Measurements from ENCODE around the gene KIAA1671. TPM values are rescaled to one million over a fixed set of nuclear protein-coding genes. Genes with fewer than 3 reads are reported as not detected.

The KIAA1671 gene
- total RNA-seq, 4 donors from 2014 or later: 14.2 to 34.2 (median 22.6) TPM

DNA sequence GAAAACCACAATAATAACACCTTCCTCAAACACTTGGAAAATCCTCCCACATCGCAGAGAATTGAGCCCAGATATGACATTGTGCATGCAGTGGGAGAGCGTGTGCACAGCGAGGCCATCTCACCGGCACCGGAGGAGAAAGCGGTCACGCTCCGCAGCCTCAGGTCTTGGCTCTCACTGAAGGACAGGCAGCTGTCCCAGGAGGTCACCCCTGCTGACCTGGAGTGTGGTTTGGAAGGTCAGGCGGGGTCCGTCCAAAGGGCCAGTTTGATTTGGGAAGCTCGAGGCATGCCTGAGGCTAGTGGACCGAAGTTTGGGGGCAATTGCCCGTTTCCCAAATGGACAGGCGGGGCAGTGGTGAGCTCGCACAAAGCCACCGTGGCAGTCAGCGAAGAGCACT, 86.7 kb downstream of the KIAA1671 start:
- intact Hi-C loops (cut with DNase I): no loop called here
- H3K27me3 ChIP-seq: no peaks in the 10 kb centered on the region
- peaks cover 6 to 32% (median 22%) of the 10 kb centered on the region in 4 donors for H3K36me3 ChIP-seq
- no peak overlapping the region for H3K27ac ChIP-seq (replicated peaks in 1 of 4)
- peaks cover under 1 to 5% (median 4%) of the 10 kb centered on the region in 4 donors for H3K4me1 ChIP-seq
- H3K9me3 ChIP-seq: no peaks in the 10 kb centered on the region
- TF ChIP-seq, protein P1, sequence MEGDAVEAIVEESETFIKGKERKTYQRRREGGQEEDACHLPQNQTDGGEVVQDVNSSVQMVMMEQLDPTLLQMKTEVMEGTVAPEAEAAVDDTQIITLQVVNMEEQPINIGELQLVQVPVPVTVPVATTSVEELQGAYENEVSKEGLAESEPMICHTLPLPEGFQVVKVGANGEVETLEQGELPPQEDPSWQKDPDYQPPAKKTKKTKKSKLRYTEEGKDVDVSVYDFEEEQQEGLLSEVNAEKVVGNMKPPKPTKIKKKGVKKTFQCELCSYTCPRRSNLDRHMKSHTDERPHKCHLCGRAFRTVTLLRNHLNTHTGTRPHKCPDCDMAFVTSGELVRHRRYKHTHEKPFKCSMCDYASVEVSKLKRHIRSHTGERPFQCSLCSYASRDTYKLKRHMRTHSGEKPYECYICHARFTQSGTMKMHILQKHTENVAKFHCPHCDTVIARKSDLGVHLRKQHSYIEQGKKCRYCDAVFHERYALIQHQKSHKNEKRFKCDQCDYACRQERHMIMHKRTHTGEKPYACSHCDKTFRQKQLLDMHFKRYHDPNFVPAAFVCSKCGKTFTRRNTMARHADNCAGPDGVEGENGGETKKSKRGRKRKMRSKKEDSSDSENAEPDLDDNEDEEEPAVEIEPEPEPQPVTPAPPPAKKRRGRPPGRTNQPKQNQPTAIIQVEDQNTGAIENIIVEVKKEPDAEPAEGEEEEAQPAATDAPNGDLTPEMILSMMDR (IDR thresholded peaks at IDR 0.05): no peak
- TF ChIP-seq EP300 (IDR thresholded peaks at IDR 0.05) (no peak), POLR2A (IDR thresholded peaks at IDR 0.05; ENCODE audit: low read depth) (no peak)
- no peak for DNase-seq (ENCODE audit: extremely low spot score)
- no peak overlapping the region for H3K4me3 ChIP-seq
- WGBS: 95% methylated on average over 11 of the region's 17 CpGs

DNA sequence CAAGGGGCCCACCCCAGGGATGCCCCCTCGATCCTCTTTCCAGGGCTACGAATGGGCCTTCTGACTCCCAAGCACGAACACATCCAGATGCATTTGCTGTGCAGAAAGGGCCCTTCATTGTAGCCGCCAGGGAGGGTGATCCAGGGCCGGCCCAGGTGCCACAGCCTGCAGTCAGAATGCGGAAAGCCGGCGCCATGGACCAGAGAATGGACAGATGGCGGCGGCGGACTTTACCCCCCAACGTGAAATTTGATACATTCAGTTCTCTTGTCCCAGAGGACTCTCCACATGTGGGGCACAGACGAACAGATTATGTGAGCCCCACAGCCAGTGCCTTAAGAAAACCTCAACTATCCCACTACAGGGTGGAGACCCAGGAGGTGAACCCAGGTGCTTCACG, 87.2 kb downstream of the KIAA1671 start:
- Histone ChIP-seq H3K4me3 (no peak overlapping the region), H3K36me3 (peaks cover 6 to 30% (median 22%) of the 10 kb centered on the region in 4 donors), H3K27me3 (no peaks in the 10 kb centered on the region), H3K4me1 (peaks cover 5 to 10% (median 9%) of the 10 kb centered on the region in 4 donors), H3K27ac (replicated peaks in 1 of 4) (no peak overlapping the region), H3K9me3 (no peaks in the 10 kb centered on the region)
- TF ChIP-seq POLR2A (IDR thresholded peaks at IDR 0.05; ENCODE audit: low read depth): no peak
- TF ChIP-seq EP300 (IDR thresholded peaks at IDR 0.05): no peak
- TF ChIP-seq, protein P1 (IDR thresholded peaks at IDR 0.05): no peak
- no peak for TF ChIP-seq POLR2AphosphoS5 (IDR thresholded peaks at IDR 0.05)
- DNase-seq (ENCODE audit: extremely low spot score): no peak
- 87% methylated on average over 5 of the region's 14 CpGs for WGBS
- intact Hi-C loops (cut with DNase I): no loop called here

DNA sequence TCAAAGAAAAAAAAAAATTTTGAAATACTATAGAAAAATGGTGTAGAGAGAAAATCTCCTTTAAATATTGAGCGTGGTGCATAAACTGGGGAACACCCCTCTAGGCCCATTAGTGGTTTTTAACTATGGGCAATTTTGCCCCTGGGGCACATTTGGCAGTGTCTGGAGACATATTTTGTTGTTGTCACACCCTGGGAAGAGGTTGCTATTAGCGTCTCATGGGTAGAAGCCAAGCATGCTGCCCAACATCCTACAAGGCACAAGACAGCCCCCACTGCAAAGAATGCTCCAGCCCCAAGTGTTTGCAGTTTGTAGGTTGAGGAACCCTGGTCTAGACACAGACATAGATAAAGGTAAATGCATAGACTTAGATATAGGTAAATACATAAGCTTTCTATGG, 92.6 kb downstream of the KIAA1671 start:
- Histone ChIP-seq H3K4me1 (peaks cover 5 to 25% (median 13%) of the 10 kb centered on the region in 4 donors), H3K27me3 (no peaks in the 10 kb centered on the region), H3K4me3 (no peak overlapping the region), H3K36me3 (peaks cover 0 to 18% (median 11%) of the 10 kb centered on the region in 4 donors), H3K27ac (replicated peaks in 1 of 4) (no peak overlapping the region), H3K9me3 (no peaks in the 10 kb centered on the region)
- intact Hi-C loops (cut with DNase I): no loop called here
- no peak for TF ChIP-seq EP300 (IDR thresholded peaks at IDR 0.05)
- TF ChIP-seq POLR2A (IDR thresholded peaks at IDR 0.05; ENCODE audit: low read depth): no peak
- TF ChIP-seq, protein P1 (IDR thresholded peaks at IDR 0.05): no peak
- no peak for TF ChIP-seq POLR2AphosphoS5 (IDR thresholded peaks at IDR 0.05)
- WGBS: 75% methylated on average over 2 of the region's 2 CpGs
- no peak for DNase-seq (ENCODE audit: extremely low spot score)

DNA sequence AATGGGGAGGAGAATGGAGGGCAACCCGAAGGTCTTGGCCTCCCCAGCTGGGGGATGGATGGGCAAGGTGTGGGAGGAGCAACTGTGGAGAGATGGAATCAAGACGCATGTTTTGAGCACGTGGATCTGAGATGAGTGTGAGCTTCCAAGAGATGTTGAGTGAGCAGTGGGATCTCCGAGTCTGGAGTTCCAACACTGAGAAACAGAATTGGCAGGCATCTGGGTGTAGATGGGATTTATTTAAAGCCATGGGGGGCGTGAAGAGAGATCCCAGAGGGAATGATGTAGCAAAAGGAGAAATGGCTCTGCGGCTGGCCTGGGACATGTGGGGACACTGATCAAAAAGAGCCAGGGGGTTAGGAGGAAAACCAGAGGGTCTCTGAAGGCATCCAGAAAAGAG, 95.6 kb downstream of the KIAA1671 start:
- H3K36me3 ChIP-seq: peaks cover 0 to 23% (median 16%) of the 10 kb centered on the region in 4 donors
- no peak overlapping the region for H3K27ac ChIP-seq (replicated peaks in 1 of 4)
- no peak for DNase-seq (ENCODE audit: extremely low spot score)
- TF ChIP-seq, protein P1 (IDR thresholded peaks at IDR 0.05): no peak
- peaks cover 0 to 7% (median 2%) of the 10 kb centered on the region in 4 donors for H3K9me3 ChIP-seq
- H3K4me1 ChIP-seq: peaks cover 9 to 25% (median 16%) of the 10 kb centered on the region in 4 donors
- no peak overlapping the region for H3K4me3 ChIP-seq
- intact Hi-C loops (cut with DNase I): loop anchor here (1.0 kb wide), 1 partner anchor 96 kb away; the partner anchor contains the start of gene KIAA1671
- H3K27me3 ChIP-seq: no peaks in the 10 kb centered on the region
- 73% methylated on average over 6 of the region's 6 CpGs for WGBS

Measured in esophagus muscularis mucosa (tissue), 4 donors.